ENCODE measurements around the gene MAPRE3. TPM values are rescaled to one million over a fixed set of nuclear protein-coding genes. Genes with fewer than 3 reads are reported as not detected.

MAPRE3 gene
- total and polyA plus RNA-seq, 7 donors: 22.1 to 149 (median 116) TPM

GRCh38 chr2:27054721-27055120 lies 84.3 kb downstream of the MAPRE3 start:
- no peak overlapping the region for H3K4me3 ChIP-seq
- H3K36me3 ChIP-seq (ENCODE audit: insufficient read depth in 1 of 2, low read depth in 1 of 2): peaks cover 2 to 60% of the 10 kb centered on the region in 2 donors
- no peaks in the 10 kb centered on the region for H3K27me3 ChIP-seq (ENCODE audit: insufficient read depth in 3 of 3, low read length in 2 of 3)
- ATAC-seq (no peak), DNase-seq (no peak)
- no peak for TF ChIP-seq CTCF (IDR thresholded peaks at IDR 0.05)
- peaks cover 7% of the 10 kb centered on the region for H3K4me1 ChIP-seq
- H3K27ac ChIP-seq: no peak overlapping the region
- WGBS, 3 donors: 93 to 94% (median 94%) methylated on average over 11 of the region's 11 CpGs
- intact Hi-C loops (cut with DNase I): no loop called here
- H3K9me3 ChIP-seq: no peaks in the 10 kb centered on the region

- ATAC-seq (no peak), DNase-seq (no peak)
- TF ChIP-seq CTCF (IDR thresholded peaks at IDR 0.05): no peak
- H3K4me3 ChIP-seq: no peak overlapping the region
- peaks cover 3% of the 10 kb centered on the region for H3K4me1 ChIP-seq
- WGBS, 3 donors: 90 to 94% (median 94%) methylated on average over 6 of the region's 6 CpGs
- H3K27me3 ChIP-seq (ENCODE audit: insufficient read depth in 3 of 3, low read length in 2 of 3): no peaks in the 10 kb centered on the region
- no peak overlapping the region for H3K27ac ChIP-seq
- H3K36me3 ChIP-seq (ENCODE audit: insufficient read depth in 1 of 2, low read depth in 1 of 2): peaks cover 2 to 71% of the 10 kb centered on the region in 2 donors
- H3K9me3 ChIP-seq: no peaks in the 10 kb centered on the region
- intact Hi-C loops (cut with DNase I): no loop called here
Measured at GRCh38 chr2:27057184-27057583, 86.7 kb downstream of the MAPRE3 start.

- Histone ChIP-seq H3K27ac (no peak overlapping the region), H3K9me3 (no peaks in the 10 kb centered on the region), H3K4me1 (peaks cover 1% of the 10 kb centered on the region), H3K4me3 (no peak overlapping the region), H3K36me3 (ENCODE audit: insufficient read depth in 1 of 2, low read depth in 1 of 2) (peaks cover 2 to 76% of the 10 kb centered on the region in 2 donors), H3K27me3 (ENCODE audit: insufficient read depth in 3 of 3, low read length in 2 of 3) (no peaks in the 10 kb centered on the region)
- no peak for ATAC-seq
- 86 to 94% (median 89%) methylated on average over 10 of the region's 10 CpGs for WGBS, 3 donors
- TF ChIP-seq CTCF (IDR thresholded peaks at IDR 0.05): no peak
- intact Hi-C loops (cut with DNase I): no loop called here
- DNase-seq: no peak
Measured at GRCh38 chr2:27058210-27058609, 87.8 kb downstream of the MAPRE3 start.

GRCh38 chr2:27059141-27059820 lies 88.8 kb downstream of the MAPRE3 start:
- ATAC-seq (no peak), DNase-seq (no peak)
- intact Hi-C loops (cut with DNase I): no loop called here
- Histone ChIP-seq H3K4me3 (no peak overlapping the region), H3K27me3 (ENCODE audit: insufficient read depth in 3 of 3, low read length in 2 of 3) (no peaks in the 10 kb centered on the region), H3K27ac (no peak overlapping the region), H3K4me1 (peaks cover 8% of the 10 kb centered on the region), H3K9me3 (no peaks in the 10 kb centered on the region), H3K36me3 (ENCODE audit: insufficient read depth in 1 of 2, low read depth in 1 of 2) (peaks cover 2 to 65% of the 10 kb centered on the region in 2 donors)
- 56 to 72% (median 61%) methylated on average over 15 of the region's 15 CpGs for WGBS, 3 donors
- no peak for TF ChIP-seq CTCF (IDR thresholded peaks at IDR 0.05)

- TF ChIP-seq CTCF (IDR thresholded peaks at IDR 0.05): no peak
- H3K4me1 ChIP-seq: peaks cover 8% of the 10 kb centered on the region
- WGBS, 3 donors: 90 to 93% (median 92%) methylated on average over 3 of the region's 3 CpGs
- no peak for ATAC-seq
- H3K27ac ChIP-seq: no peak overlapping the region
- H3K27me3 ChIP-seq (ENCODE audit: insufficient read depth in 3 of 3, low read length in 2 of 3): no peaks in the 10 kb centered on the region
- H3K9me3 ChIP-seq: no peaks in the 10 kb centered on the region
- no peak overlapping the region for H3K4me3 ChIP-seq
- peaks cover 2 to 58% of the 10 kb centered on the region in 2 donors for H3K36me3 ChIP-seq (ENCODE audit: insufficient read depth in 1 of 2, low read depth in 1 of 2)
- intact Hi-C loops (cut with DNase I): no loop called here
- DNase-seq: no peak
Measured at GRCh38 chr2:27060323-27060722, 89.9 kb downstream of the MAPRE3 start.
